Uterus (tissue), 2 donors: ENCODE data around the gene ASCC1.

ENCODE experiments used
- POLR2A ChIP-seq, 2 donors: fragments of 450-650 bp; IDR thresholded peaks; one replicate each; pipeline ENCODE4 v1.6.1; 2016; ENCODE audit warnings: antibody characterized with exemption in 2 of 2, mild to moderate bottlenecking in 1 of 2, moderate library complexity in 1 of 2
- TF ChIP-seq, protein P1 (sequence below), 4 experiments: fragments of 200-600 bp in 2 of 4; fragments of 450-650 bp in 2 of 4; sonication (generic) in 2 of 4; IDR thresholded peaks; one replicate each; pipeline ENCODE4 v1.5.1; 2016 to 2019; ENCODE audit warnings: antibody characterized with exemption in 4 of 4, mild to moderate bottlenecking in 2 of 4, moderate library complexity in 1 of 4

GRCh38 chr10:72204296-72204695 lies 11.8 kb downstream of the ASCC1 start:
- no peak for TF ChIP-seq POLR2A (IDR thresholded peaks at IDR 0.05)
- TF ChIP-seq, protein P1, sequence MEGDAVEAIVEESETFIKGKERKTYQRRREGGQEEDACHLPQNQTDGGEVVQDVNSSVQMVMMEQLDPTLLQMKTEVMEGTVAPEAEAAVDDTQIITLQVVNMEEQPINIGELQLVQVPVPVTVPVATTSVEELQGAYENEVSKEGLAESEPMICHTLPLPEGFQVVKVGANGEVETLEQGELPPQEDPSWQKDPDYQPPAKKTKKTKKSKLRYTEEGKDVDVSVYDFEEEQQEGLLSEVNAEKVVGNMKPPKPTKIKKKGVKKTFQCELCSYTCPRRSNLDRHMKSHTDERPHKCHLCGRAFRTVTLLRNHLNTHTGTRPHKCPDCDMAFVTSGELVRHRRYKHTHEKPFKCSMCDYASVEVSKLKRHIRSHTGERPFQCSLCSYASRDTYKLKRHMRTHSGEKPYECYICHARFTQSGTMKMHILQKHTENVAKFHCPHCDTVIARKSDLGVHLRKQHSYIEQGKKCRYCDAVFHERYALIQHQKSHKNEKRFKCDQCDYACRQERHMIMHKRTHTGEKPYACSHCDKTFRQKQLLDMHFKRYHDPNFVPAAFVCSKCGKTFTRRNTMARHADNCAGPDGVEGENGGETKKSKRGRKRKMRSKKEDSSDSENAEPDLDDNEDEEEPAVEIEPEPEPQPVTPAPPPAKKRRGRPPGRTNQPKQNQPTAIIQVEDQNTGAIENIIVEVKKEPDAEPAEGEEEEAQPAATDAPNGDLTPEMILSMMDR (IDR thresholded peaks at IDR 0.05) = no peak
